Fibroblast of lung (primary cell): ENCODE data around the gene BAZ2A.

Experiments used
- EZH2 ChIP-seq: IDR thresholded peaks from 2 replicates; pipeline ENCODE4 v1.5.1; 2012; ENCODE audit warnings: low read length, control low read depth, mild to moderate bottlenecking; ENCODE audit errors: missing control alignments
- TF ChIP-seq, protein P1 (sequence below), 2 donors: IDR thresholded peaks in 1 of 2; conservative IDR thresholded peaks in 1 of 2; 1 replicate in 1 of 2; 2 replicates in 1 of 2; pipeline ENCODE4 v1.5.1; 2011 to 2012; ENCODE audit warnings: low read length in 2 of 2, control low read depth in 1 of 2, inconsistent platforms in 1 of 2, low read depth in 1 of 2, mild to moderate bottlenecking in 1 of 2

GRCh38 chr12:56628671-56629458 lies 1.3 kb downstream of the BAZ2A start:
- TF ChIP-seq EZH2, result no peak
- TF ChIP-seq, protein P1, sequence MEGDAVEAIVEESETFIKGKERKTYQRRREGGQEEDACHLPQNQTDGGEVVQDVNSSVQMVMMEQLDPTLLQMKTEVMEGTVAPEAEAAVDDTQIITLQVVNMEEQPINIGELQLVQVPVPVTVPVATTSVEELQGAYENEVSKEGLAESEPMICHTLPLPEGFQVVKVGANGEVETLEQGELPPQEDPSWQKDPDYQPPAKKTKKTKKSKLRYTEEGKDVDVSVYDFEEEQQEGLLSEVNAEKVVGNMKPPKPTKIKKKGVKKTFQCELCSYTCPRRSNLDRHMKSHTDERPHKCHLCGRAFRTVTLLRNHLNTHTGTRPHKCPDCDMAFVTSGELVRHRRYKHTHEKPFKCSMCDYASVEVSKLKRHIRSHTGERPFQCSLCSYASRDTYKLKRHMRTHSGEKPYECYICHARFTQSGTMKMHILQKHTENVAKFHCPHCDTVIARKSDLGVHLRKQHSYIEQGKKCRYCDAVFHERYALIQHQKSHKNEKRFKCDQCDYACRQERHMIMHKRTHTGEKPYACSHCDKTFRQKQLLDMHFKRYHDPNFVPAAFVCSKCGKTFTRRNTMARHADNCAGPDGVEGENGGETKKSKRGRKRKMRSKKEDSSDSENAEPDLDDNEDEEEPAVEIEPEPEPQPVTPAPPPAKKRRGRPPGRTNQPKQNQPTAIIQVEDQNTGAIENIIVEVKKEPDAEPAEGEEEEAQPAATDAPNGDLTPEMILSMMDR (conservative IDR thresholded peaks at IDR 0.05 in 1 of 2, IDR thresholded peaks at IDR 0.05 in 1 of 2; ENCODE audit: low read depth in 1 of 2, low read length in 2 of 2), result no peak
